NCI-H187 treated with DMSO at 0.1 percent for 48 hours (cell line): ENCODE results near the gene RELCH.

ENCODE experiments used
- DNase-seq: peaks from one replicate; lab custom pipeline; 2025; lab: John Stamatoyannopoulos, UW

The RELCH gene

DNA sequence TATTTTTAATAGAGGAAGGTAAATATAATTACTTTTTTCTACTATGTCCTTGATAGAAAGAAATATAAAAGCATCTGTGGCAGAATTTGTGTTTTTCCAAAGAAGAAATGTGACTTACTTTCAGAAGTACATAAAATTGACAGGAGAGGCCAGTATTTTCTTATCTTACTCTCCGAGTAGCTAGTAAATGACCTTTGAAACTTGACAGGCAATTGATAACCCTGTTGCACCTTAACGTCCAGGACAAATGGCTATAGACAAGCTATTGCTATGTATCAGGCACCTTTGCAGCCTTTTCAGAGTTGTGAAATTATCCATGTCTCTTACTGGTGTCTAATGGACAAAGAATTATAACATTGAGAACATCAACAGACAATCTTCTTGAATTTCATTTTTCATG, 75.0 kb downstream of the RELCH start:
- no peak for DNase-seq

DNA sequence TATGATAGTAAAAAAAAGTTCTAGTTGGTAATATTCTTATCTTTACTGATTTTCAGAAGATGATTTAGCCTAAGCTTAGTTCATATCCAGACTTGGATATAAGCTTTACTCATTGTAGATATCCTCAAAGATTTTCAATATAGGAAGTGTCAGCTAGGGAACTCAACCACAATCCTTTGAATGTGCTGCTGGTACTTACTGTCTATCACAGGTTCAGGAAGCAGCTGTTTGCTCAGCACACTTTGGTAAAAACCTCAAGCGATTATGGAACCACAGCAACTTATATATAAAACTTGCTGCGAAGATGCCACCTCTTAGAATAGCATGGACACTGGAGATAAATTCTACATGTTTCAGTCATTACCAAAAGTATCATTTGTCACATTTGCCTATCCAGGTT, 77.9 kb downstream of the RELCH start:
- DNase-seq = no peak

DNA sequence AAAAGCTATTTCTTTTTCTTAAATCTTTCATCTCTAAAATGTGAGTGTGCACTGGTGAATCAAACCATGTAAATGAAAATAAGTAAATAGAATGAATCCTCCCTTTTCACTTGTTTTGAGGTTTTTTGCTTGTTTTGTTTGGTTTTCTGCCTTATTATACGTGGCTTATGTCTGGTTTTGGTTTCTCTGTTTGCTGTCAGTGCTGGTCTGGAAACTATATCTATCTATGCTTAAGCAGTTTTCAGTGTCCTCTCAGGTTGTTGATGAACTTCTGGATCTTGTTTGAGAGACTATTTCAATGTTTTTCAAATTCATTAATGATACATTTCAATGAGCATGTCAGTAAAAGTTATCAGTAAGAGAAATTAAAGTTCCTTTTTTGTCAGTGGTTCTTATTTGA, 90.0 kb downstream of the RELCH start:
- no peak for DNase-seq

DNA sequence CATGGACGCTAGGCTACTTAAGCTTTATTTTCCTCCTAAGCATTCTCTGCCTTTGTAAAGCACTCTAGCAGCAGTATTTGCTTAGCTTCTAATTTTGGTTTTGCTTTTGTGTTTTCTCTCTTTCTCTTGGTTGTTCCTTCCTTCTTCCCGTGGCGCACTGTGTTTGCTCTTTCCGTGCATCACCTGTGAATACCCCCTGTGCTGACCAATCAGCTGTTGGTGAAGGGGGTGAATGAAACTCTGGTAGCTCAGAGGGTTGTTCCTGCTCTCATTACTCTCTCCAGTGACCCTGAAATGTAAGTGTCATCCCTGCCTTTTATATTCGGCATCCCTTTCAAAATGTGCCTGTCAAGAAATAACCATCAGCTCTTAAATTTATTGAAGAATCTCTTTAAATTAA, 92.5 kb downstream of the RELCH start:
- no peak for DNase-seq

GRCh38 chr18:62280058-62280457, 93.0 kb downstream of the RELCH start:
- DNase-seq = no peak

DNA sequence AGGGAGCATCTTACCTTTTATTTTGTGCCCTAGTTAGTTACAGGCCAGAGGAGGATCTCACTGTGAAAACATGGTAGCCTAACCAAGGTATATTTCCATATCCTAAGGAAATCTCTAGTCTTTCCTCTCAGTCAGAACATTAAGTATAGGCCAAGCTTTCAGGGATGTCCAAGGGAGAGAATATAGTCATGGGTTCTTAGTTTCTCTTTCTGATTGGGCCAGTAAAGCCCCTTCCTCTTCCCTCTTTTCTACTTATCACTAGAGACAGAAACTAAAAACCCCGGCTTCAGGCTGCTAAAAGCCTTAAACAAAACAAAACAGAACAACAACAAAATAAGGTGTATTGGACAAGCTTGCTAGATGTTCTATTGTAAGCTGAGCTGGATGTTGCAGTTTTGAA, 93.7 kb downstream of the RELCH start:
- DNase-seq = no peak

DNA sequence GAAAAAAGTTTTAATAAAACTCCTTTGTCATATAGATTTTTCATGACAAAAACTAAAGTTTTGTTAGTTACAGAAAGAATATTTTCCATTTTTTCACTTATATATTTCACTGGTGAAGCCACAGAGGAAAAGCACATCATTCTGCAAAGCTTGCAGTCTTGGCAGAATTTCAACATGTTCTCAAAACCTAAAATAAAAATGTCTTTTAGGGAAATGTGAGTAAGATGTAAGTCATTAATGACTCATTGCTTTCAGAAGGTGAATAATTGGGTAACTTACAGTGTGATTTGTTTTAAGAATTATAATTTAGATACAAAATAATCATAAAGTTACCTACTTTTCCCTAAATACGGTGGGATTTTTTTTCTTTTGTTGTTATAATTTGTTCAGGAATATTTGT, 94.6 kb downstream of the RELCH start:
- DNase-seq = no peak

GRCh38 chr18:62282188-62282629, 95.2 kb downstream of the RELCH start:
- DNase-seq = no peak

DNA sequence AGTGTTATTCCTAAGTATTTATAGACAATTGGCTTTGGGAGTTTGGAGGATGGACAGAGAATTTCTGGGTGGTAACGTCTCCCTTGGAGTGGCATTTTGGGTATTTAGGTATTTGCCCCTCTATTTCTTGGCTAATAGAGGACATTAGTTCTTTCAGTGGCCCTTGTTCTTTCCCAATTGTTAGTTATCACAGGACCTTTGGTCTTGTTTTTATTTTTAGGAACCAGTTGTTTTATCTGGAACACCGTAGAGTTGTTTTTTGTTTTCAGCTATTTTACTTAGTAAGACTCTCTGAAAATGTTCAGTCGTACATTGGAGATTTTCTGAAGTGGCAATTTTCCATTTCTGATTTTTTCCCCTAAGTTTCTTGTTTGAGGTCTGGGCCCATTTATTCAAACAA, 97.6 kb downstream of the RELCH start:
- no peak for DNase-seq

DNA sequence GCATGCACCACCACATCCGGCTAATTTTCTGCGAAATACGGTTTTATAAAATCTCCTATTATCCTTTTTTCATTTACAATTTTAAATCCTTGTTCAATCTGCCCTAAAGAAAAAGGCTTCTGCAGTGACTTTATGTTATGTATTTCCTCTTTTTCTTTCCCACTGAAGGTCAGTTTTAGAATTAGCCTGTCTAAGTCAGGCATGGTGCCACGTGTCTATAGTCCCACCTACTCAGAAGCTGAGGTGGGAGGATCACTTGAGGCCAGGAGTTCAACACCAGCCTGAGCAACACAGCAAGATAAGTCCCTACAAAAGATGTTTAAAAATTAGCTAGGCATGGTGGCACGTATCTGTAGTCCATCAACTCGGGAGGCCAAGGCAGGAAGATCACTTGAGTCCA, 98.2 kb downstream of the RELCH start:
- no peak for DNase-seq

GRCh38 chr18:62287781-62288664, 101.0 kb downstream of the RELCH start:
- no peak for DNase-seq

DNA sequence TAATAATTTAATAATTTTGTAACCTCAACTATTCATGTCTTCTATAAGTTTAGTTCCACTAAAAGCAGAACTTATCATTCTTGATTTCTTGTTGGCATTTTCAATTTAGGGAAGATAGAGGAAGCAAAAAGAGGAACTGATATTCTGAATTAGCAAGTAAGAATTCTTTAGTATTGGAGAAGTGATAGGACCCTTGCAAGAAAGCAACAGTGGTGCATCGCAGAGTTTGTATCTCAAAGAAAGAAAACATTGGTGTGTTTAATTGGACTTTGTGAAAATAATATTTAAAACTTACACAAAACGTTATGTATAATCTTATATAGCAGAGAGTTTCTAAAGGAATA, 101.6 kb downstream of the RELCH start:
- no peak for DNase-seq

- DNase-seq = no peak
Measured at GRCh38 chr18:62289047-62289446, 102.0 kb downstream of the RELCH start.

DNA sequence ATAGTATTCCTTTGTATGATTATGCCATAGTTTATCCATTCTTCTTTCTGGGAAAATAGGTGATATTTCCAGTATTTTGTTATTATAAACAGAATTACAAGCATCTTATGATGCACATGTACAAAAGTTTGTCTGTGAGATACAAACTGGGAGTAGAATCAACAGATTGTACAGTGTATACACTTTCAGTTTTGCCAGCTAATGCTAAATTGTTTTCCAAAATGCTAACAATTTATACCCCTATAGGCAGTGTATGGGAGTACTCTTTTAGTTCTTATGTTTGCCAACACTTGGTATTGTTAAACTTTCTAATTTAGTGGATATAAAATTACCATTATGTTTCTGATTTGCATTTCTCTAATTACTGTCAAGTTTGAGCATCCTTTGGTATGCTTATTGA, 107.0 kb downstream of the RELCH start:
- no peak for DNase-seq

DNA sequence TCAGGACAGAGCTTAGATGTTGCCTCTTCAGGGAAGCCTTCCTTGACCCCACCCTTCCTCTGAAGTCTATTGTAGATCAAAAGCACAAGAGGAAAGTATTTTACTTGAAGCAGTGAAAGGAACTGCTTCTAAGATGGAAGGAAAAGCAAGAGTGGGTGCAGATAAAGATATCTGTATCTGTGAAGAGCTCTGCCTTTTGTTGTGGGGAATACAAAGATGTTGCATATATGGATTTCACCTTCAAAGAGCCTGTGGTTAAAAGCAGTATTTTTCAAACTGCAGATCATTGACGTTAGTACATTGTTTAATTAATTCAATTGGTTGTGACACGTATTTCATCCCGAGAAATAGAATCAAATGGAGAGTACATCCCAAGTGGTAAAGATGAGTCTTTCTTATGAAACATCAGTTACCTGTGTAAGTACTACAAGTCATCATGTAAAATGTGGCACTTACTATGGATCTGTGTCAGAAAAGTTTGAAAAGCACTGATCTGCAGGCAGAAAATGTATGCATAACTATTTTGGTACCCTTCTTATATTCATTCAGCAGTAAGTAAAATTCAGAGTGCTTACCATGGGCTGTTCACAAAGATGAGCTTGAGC, 113.4 kb downstream of the RELCH start:
- DNase-seq = no peak

GRCh38 chr18:62301322-62301721, 114.3 kb downstream of the RELCH start:
- DNase-seq = no peak

DNA sequence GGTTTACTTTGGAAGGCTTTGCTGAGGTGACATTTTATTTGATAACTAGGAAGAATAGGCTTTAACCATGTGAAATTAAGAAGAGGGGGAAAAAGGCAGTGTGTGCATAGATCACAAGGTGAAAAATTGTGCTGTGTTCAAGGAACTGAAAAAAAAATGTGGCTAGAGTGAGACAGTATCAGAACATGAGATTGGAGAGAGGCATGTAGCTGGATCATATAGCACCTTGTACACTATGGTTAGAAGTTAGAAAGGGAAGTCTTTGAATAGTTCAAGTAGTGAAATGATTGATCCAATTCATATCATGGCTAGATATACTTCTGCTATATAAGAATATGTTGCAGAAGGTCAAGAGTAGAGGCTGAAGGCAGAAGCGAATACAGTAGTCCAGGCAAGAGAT, 125.8 kb downstream of the RELCH start:
- DNase-seq = no peak

DNA sequence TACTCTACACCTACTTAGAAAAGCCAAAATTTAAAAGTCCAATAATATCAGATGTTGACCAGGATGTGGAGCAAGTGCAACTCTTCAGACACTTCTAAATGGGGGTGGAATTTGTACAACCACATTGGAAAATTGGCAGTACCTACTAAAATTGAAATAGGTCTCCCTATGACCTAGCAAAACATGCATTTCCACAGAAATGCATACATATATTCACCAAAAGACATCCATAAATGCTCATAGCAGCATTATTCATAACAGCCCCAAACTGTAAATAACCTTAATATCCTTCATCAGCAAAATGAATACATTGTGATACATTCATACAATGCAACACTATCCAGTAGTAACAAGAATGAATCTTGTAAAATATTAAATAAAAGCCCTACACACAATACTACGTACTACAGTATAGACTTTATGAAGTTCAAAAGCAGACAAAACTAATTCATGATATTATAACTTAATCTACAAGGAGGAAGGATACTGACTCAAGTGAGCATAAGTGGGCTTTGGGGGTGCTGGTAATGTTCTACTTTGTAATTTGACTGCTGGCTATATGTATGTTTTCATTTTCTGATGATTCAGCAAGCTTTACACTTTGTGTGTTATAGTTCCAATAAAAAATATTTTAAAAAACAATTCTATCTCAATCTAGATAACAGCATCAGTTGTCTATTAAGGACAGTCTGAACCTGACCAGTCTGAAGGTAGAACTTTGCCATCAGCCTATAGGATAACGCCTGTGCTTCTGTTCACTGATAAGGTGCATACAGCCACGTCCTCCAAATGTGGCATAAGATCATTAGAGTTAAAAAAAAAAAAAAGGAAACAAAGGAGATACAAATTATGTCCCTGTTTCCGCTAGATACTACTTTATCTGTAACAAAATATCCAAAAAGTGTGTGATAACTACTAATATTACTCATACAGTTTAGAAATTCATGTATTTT, 131.4 kb downstream of the RELCH start:
- no peak for DNase-seq

GRCh38 chr18:62321201-62321600, 134.1 kb downstream of the RELCH start:
- no peak for DNase-seq

DNA sequence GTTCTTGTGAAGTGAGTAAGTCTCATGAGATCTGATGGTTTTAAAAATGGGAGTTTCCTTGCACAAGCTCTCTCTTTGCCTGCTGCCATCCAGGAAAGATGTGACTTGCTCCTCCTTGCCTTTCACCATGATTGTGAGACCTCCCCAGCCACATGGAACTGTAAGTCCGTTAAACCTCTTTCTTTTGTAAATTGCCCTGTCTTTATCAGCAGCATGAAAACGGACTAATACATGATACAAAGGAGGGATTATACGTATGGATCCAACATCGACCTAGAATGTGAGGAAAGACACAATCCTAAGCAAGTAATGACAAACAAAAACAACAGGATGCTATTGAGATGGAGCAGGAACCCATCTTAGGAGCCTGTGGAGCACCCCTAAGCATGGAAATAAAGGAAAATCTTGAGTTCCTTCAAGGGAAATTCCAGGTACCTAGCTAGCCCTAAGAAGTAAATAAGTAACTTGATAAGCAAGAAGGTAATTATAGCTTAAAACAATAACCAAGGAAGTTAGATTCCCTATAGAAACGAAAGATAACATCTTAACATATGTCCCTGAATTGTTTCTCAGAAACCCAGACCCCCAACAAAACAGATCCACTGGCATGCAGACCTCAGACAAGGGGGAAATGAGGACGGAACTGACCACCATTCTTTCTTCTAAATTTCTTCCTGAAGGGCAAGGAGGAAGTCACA, 136.6 kb downstream of the RELCH start:
- no peak for DNase-seq

DNA sequence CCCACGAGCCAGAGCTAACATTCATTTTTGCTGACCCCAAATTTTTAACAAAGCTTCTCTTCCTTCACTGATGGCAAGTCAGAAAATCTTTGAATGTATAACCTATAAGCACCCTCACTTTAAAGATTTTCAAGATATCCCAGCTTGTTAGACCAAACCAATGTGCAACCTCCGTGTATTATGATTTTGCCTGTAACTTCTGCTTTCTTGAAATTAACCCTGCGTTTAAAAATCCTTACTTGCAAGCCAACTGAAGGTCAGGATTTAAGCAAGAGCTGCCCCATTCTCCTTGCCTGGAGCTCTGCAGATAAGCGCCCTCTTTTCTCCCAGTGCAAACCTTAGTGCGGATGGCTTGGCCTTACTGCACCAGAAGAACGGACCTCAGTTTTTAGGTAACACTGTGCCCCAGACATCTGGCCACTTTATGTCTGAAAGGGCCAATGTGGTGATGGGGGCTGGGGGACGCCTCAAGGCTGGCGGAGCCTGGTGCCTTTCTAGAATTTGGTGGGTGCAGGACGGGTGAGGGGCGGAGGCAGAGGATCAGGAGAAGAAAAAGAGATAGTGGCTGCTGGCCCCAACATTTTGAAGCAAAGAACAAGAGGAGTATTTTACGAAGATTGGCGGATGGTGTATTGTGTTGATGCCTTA, 137.2 kb downstream of the RELCH start:
- no peak for DNase-seq
